OCI-LY7 (cell line): ENCODE results near the gene RHOXF2. TPM values are rescaled to one million over a fixed set of nuclear protein-coding genes. Genes with fewer than 3 reads are reported as not detected.

Experiments used
- BruUV-seq: library from RNA; stranded (reverse); fragments of 400-500 nt; replicated peaks from 2 replicates; lab custom pipeline; 2021; lab: Mats Ljungman, UMichigan
- CTCF ChIA-PET: fragments of 300-600 bp; sonication (Branson Sonifier 250); formaldehyde crosslinking; loops from one replicate; lab custom pipeline; 2022; ENCODE audit warnings: antibody characterized with exemption; ENCODE audit not compliant: unreplicated experiment; lab: Charles Lee
- POLR2A ChIA-PET: fragments of 300-600 bp; sonication (Branson Sonifier 250); formaldehyde crosslinking; loops from one replicate; lab custom pipeline; 2022; ENCODE audit warnings: antibody characterized with exemption; lab: Charles Lee
- DNase-seq: peaks from one replicate; pipeline ENCODE4 v3.0.0-alpha.2; 2015; ENCODE audit warnings: low spot score
- H2AFZ ChIP-seq: fragments of 200-600 bp; sonication (generic), shearing (Covaris generic); 2 replicates; pipeline ENCODE4 v1.6.1; 2014; ENCODE audit warnings: mild to moderate bottlenecking, antibody characterized with exemption, low read length, moderate library complexity
- H3K27ac ChIP-seq: fragments of 200-600 bp; sonication (generic); 2 replicates; pipeline ENCODE4 v1.5.1; 2014; ENCODE audit warnings: mixed run types, low read depth, mild to moderate bottlenecking, moderate library complexity, low read length, inconsistent platforms; ENCODE audit not compliant: poor library complexity, severe bottlenecking
- H3K36me3 ChIP-seq: fragments of 200-600 bp; sonication (generic); 2 replicates; pipeline ENCODE4 v1.6.1; 2014; ENCODE audit warnings: mild to moderate bottlenecking, antibody characterized with exemption, low read length, moderate library complexity, mixed read lengths; ENCODE audit not compliant: insufficient read depth
- H3K4me1 ChIP-seq: fragments of 200-600 bp; sonication (generic); 2 replicates; pipeline ENCODE4 v1.5.1; 2014; ENCODE audit warnings: mild to moderate bottlenecking, low read length; ENCODE audit not compliant: insufficient read depth, poor library complexity, severe bottlenecking
- H3K4me2 ChIP-seq: fragments of 200-600 bp; sonication (generic); 2 replicates; pipeline ENCODE4 v1.6.1; 2014; ENCODE audit warnings: mild to moderate bottlenecking, low read length
- H3K4me3 ChIP-seq: fragments of 200-600 bp; sonication (generic); 2 replicates; pipeline ENCODE4 v1.5.1; 2014; ENCODE audit warnings: mild to moderate bottlenecking, low read depth, low read length; ENCODE audit not compliant: poor library complexity, severe bottlenecking
- H3K79me2 ChIP-seq: fragments of 200-600 bp; sonication (generic); 2 replicates; pipeline ENCODE4 v1.6.1; 2016; ENCODE audit warnings: low read depth, mild to moderate bottlenecking, low read length, moderate library complexity, mixed read lengths; ENCODE audit not compliant: insufficient read depth
- H3K9me2 ChIP-seq: fragments of 200-600 bp; sonication (generic); 2 replicates; pipeline ENCODE4 v1.6.1; 2016; ENCODE audit warnings: mild to moderate bottlenecking, low read length, mixed read lengths; ENCODE audit not compliant: insufficient read depth
- H3K9me3 ChIP-seq: fragments of 200-600 bp; sonication (generic); 2 replicates; pipeline ENCODE4 v1.6.1; 2014; ENCODE audit warnings: mild to moderate bottlenecking, mixed run types, low read length, mixed read lengths
- H4K20me1 ChIP-seq: fragments of 200-600 bp; sonication (generic); 2 replicates; pipeline ENCODE4 v1.6.1; 2014; ENCODE audit warnings: mild to moderate bottlenecking, antibody characterized with exemption, low read length, moderate library complexity, mixed read lengths; ENCODE audit not compliant: insufficient read depth
- EZH2phosphoT487 ChIP-seq: fragments of 200-600 bp; sonication (generic); IDR thresholded peaks from 2 replicates; pipeline ENCODE4 v1.6.1; 2018; ENCODE audit warnings: low read depth, borderline replicate concordance, mild to moderate bottlenecking, mixed run types, antibody characterized with exemption, low read length, moderate library complexity, mixed read lengths
- intact Hi-C: fragments of 100-400 bp; cut with micrococcal nuclease; formaldehyde crosslinking; loops from one replicate; pipeline ENCODE4 v1.10.0; 2022; ENCODE audit not compliant: unreplicated experiment
- total RNA-seq, 2 experiments: library from RNA; depleted of rRNA in 1 of 2; stranded (reverse); fragments of >200 nt in 1 of 2; shearing (Covaris generic) in 1 of 2; gene quantifications; 2 replicates each; pipeline ENCODE4 v1.2.3, GENCODE V29; 2014 to 2022
- TF ChIP-seq, protein P1 (sequence below): fragments of 200-600 bp; sonication (generic); conservative IDR thresholded peaks from 2 replicates; pipeline ENCODE4 v1.5.1; 2014; ENCODE audit warnings: mild to moderate bottlenecking, antibody characterized with exemption, low read length, moderate library complexity, mixed read lengths

RHOXF2 gene
- total RNA-seq, 2 experiments from 2014 or later = not detected

DNA sequence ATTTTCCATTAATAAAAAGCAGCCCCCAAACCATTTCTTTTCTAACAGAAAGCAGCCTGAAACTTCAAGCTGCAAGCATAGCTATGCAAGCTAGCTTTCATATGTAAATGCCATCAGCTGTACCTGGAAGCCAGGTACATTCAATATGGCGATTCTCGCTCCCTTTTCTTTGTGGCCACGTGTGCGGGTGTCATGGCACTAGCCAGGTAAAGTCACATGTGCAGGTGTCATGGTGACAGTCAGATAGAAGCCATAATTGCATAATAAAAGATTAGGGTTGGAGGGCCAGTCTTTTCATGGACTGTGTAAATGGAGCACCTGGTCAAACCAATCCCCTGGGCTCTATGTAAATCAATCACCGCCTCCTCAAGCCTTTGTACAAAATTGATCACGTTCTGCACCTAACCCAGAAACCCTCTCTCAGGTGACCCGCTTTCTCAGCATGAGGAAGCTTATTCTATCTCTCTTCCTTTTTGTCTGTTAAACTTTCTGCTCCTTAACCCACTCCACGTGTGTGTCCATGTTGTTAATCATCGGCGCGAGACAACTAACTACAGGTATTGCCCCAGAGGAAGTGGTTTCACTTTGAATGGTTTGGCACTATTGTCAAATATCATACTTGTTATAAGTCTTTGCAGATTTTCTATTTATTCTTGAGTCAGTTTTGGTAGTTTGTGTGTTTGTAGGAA, 18.0 kb upstream of the RHOXF2 start:
- Histone ChIP-seq H2AFZ (no peak overlapping the region), H3K27ac (no peak overlapping the region), H3K79me2 (no peaks in the 10 kb centered on the region), H3K4me3 (no peak overlapping the region), H3K9me3 (no peaks in the 10 kb centered on the region), H3K4me1 (no peaks in the 10 kb centered on the region), H4K20me1 (no peaks in the 10 kb centered on the region), H3K9me2 (no peaks in the 10 kb centered on the region), H3K36me3 (no peaks in the 10 kb centered on the region; the same call in 1 of the 2 replicates), H3K4me2 (no peak overlapping the region)
- DNase-seq = no peak
- no TSS peak for BruUV-seq
- intact Hi-C loops = loop anchor here (10.0 kb wide), 1 partner anchor 156 kb away; no protein-coding TSS in a partner anchor
- ChIA-PET POLR2A (no interaction called here), CTCF (no interaction called here)
- TF ChIP-seq, protein P1, sequence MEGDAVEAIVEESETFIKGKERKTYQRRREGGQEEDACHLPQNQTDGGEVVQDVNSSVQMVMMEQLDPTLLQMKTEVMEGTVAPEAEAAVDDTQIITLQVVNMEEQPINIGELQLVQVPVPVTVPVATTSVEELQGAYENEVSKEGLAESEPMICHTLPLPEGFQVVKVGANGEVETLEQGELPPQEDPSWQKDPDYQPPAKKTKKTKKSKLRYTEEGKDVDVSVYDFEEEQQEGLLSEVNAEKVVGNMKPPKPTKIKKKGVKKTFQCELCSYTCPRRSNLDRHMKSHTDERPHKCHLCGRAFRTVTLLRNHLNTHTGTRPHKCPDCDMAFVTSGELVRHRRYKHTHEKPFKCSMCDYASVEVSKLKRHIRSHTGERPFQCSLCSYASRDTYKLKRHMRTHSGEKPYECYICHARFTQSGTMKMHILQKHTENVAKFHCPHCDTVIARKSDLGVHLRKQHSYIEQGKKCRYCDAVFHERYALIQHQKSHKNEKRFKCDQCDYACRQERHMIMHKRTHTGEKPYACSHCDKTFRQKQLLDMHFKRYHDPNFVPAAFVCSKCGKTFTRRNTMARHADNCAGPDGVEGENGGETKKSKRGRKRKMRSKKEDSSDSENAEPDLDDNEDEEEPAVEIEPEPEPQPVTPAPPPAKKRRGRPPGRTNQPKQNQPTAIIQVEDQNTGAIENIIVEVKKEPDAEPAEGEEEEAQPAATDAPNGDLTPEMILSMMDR = no peak
- TF ChIP-seq EZH2phosphoT487 = no peak

GRCh38 chrX:120144178-120144844, 14.1 kb upstream of the RHOXF2 start:
- no peaks in the 10 kb centered on the region for H3K9me2 ChIP-seq
- no peak for DNase-seq
- no peak overlapping the region for H2AFZ ChIP-seq
- H3K9me3 ChIP-seq = no peaks in the 10 kb centered on the region
- no peak overlapping the region for H3K27ac ChIP-seq
- no peaks in the 10 kb centered on the region; the same call in 1 of the 2 replicates for H3K36me3 ChIP-seq
- ChIA-PET POLR2A (no interaction called here), CTCF (no interaction called here)
- H3K4me2 ChIP-seq = no peak overlapping the region
- H3K79me2 ChIP-seq = no peaks in the 10 kb centered on the region
- TF ChIP-seq, protein P1 = no peak
- TF ChIP-seq EZH2phosphoT487 = no peak
- H3K4me3 ChIP-seq = no peak overlapping the region
- no TSS peak for BruUV-seq
- no peaks in the 10 kb centered on the region for H3K4me1 ChIP-seq
- intact Hi-C loops = loop anchor here (10.0 kb wide), 1 partner anchor 160 kb away; no protein-coding TSS in a partner anchor
- H4K20me1 ChIP-seq = no peaks in the 10 kb centered on the region
